GM19239 (cell line): Measurements from ENCODE around the gene PCNX3.

ENCODE experiments used
- DNase-seq: peaks from one replicate; pipeline ENCODE4 v3.0.0; 2011; ENCODE audit warnings: low spot score; ENCODE audit not compliant: insufficient read length
- FAIRE-seq: peaks from 2 replicates; lab custom pipeline; 2011; peaks lifted over from hg19 to GRCh38; lab: Jason Lieb, UNC

Gene PCNX3

DNA sequence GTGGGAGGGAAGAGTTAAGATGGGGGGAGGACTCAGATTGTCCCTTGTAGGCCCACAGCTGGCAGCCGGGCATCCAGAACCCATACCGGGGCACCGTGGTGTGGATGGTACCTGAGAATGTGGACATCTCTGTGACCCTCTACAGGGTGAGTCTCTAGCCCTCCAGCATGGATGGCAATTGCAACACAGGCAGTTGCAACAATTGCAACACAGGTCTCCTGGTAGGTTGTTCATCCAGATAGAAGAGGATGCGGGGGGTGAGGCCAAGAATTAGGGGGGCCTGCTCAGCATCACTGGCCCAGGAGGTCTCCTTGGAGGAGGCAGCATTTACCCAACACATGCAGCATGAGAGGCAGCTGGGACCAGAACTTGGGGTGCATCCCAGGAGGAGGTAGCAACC, 36.3 kb upstream of the PCNX3 start:
- no peak for DNase-seq

DNA sequence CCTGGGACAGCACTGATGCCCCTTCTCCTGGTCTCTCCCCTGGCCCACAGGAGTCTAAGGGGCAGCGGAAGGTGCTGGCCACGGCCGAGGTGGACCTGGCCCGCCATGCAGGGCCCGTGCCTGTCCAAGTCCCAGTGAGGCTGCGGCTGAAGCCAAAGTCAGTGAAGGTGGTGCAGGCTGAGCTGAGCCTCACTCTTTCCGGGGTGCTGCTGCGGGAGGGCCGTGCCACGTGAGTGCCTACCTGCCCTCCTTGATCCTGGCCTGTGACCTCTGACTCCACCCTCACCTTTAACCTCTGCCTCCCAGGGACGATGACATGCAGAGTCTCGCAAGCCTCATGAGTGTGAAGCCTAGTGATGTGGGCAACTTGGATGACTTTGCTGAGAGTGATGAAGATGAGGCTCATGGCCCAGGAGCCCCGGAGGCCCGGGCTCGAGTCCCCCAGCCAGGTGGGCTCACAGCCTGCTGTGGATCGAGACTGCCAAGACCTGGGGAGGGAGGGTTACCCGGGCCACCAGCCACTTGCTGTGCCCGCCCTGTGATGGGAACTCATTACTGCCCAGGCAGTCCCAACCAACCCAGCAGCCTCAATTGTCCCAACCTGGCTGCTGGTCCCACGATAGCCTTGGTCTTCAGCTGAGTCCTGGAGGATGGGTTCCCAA, 35.4 kb upstream of the PCNX3 start:
- DNase-seq, result no peak
- FAIRE-seq, result no peak

More for the DNA sequence above, 36.3 kb upstream of the PCNX3 start:
- no peak for FAIRE-seq

DNA sequence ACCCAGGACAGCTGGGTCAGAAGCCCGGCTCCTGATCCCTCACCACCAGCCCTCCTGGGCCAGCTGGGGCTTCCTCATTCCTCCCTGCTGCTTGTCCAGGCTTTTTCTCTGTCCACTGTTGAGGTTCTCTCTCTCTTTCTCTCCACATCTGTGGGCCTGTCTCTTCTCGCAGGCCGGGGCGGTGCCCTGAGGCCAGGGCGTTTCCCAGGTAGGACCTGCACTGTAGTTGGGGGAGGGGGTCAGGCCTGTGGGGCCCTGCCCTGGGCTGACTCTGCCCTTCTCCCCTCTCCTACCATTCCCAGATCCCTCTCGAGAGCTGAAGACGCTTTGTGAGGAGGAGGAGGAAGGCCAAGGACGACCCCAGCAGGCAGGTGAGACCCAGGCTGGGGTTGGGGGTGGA, 34.8 kb upstream of the PCNX3 start:
- DNase-seq (no peak), FAIRE-seq (no peak)

DNA sequence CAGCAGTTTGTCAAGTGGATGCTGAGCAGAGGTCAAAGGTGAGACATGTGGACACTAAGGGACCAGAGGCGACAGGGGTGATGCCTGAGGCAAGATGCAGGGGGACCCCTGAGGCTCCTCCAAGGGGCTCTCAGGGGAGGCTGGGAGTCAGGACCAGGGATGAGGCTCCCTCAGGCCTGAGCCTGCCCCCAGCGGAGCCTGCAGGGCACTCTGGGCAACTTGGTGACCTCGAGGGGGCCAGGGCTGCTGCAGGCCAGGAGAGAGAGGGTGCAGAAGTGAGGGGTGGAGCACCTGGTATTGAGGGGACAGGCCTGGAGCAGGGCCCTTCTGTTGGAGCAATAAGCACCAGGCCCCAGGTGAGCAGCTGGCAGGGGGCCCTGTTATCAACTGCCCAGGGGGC, 33.6 kb upstream of the PCNX3 start:
- FAIRE-seq (no peak), DNase-seq (no peak)

DNA sequence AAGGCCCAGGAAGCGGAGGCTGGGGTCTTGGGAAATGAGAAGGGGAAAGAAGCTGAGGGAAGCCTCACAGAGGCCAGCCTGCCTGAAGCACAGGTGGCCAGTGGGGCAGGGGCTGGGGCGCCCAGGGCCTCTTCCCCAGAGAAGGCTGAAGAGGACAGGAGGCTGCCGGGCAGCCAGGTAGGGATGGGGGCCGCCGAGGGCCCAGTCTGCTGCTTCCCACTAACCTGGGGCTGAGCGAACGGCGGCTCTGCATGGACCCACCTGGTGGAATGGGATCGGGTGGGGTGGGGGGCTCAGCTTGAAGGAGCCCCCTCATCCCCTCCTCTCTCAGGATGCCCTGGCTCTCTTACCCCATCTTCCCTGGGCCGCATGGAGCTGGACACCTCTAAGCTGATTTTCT, 32.0 kb upstream of the PCNX3 start:
- DNase-seq (no peak), FAIRE-seq (no peak)

DNA sequence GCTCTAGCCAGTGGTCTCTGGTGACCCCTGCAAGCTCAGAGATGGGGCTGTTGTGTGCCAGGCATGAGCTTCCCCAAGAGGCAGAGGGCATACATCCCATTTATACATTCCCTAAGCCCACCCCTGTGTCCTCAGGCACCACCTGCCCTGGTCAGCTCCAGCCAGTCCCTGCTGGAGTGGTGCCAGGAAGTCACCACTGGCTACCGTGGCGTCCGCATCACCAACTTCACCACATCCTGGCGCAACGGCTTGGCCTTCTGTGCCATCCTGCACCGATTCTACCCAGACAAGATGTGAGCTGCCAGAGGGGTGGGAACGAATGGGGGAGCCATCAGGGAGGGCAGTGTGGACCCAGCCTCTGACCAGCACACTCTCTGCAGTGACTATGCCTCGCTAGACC, 31.5 kb upstream of the PCNX3 start:
- FAIRE-seq (no peak), DNase-seq (no peak)

DNA sequence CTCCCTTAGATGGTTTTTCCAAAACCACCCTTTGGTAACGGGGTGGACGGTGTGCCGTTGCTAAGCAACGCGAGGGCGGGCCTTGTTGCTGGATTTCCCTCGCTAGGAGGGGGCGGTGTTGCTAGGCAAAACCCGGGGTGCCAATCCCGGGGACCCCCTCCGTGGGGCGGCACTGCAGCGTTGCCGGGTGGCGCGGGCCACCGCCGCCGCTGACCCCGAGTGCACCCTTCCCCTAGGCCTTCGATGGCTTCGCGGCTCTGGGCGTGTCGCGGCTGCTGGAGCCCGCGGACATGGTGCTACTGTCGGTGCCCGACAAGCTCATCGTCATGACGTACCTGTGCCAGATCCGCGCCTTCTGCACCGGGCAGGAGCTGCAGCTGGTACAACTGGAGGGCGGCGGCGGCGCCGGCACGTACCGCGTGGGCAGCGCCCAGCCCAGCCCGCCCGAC, 30.8 kb upstream of the PCNX3 start:
- no peak for FAIRE-seq

DNA sequence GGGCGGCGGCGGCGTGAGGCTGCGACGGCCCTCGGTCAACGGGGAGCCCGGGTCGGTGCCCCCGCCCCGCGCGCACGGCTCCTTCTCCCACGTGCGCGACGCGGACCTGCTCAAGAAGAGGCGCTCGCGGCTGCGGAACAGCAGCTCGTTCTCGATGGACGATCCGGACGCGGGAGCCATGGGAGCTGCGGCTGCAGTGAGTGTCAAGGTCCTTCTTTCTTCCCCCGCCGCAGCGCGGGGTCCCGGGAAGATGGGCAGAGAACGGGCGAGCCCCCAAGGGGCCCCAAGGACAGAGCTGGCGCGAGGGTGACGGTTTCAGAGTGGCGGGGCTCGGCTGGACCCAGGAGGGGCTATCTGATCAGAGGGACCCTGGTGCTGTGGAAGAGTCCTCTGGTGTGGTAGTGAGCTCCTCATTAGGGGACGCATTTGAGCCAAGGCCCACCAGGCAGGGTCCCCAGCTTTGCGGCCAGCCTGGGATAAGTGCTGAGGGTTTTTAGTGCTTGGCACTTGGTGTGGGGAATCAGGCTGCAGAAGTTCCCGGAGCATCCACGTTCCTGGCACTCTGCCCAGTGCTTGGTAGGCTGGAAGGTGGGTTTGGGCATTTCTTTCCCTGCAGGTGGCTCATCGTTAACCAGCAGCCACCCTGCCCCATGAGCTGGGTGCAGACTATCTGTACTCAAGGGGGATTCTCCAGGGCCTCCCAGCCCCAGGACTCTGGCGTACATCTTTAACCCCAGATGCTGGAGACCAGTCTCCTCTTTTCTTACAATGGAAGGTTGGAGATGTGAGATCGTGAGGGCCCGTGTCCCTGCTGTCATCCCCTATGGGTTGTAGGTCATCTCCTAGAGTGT, 30.0 kb upstream of the PCNX3 start:
- DNase-seq, result no peak

More for the DNA sequence above, 30.8 kb upstream of the PCNX3 start:
- DNase-seq, result no peak

DNA sequence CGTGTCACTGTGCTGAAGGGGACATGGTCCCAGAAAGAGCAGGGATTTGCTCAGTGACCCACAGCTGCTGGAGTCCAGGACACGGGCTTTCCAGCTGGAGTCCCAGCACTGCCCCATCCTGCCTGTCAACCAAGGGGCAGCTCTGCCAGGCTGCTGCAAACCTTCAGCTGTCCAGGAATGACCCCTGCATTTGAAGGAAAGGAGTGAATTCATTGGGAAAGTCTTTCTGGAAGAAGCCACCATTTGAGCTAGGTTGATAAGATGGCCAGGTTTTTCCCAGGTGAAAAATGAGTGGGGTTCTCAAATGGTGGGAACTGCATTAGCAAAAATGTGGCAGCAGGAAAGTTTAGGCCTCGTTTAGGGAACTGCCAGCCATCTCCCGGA, 29.3 kb upstream of the PCNX3 start:
- no peak for FAIRE-seq

More for the DNA sequence above, 30.0 kb upstream of the PCNX3 start:
- FAIRE-seq, result no peak

DNA sequence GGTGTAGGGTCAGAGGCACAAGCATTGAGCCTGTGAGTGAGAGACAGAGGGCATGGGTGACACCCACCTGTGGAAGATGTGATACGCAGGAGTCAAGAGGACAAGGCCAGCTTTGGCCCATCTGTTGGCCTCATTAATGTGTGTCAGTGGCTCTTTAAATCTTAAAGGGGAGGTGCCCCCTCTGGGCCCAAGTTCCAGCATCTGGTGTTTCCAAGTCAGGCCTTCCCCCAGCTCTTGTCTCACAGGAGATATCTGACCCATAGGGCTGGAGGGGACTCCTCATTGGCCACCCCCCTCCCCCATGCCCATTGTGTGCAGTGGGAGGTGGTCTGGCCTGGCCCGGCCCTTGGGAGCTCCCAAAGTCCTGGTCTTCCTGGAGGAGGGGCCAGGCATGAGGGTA, 28.9 kb upstream of the PCNX3 start:
- no peak for DNase-seq
- FAIRE-seq, result peak; percentile 92

More for the DNA sequence above, 29.3 kb upstream of the PCNX3 start:
- DNase-seq, result no peak

DNA sequence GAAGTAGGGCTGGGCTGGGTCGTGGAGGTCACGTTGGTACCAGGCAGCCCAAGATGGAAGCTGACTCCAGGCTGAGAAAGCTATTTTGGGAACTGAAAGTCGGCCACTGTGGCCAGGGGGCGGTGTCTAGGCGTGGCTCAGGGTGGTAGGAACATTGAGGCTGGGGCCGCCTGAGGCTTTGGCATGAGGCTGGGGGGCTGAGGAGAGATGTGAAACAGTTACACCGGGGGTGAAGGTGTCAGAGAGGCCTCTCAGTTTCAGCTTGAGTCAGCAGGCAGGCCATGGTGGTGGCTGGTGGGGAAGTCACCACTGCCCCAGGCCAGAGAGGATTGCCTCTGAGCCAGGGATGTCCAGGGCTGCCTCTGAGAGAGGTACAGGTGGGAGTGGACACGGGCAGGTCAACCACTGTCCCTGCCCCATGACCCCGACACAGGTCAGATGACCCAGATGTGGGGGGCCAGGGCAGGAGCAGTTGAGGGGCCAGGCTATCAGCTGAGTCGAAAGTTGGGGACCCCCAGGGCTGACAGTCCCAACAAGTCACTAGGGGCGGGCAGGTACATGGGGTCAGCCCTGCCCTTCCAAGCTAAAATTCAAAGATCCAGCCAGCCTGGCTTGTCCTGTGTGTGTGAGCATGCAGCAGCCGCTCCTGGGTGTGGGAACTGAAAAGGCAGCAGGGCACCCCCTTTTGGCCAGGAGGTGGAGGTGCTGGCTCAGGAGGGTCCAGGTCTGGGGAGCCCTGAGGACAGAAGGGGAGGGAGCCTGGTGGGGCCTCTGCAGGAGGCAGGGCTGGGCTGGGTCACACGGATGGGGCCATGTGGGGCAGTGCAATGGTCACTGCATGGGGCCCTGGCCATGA, 27.1 kb upstream of the PCNX3 start:
- FAIRE-seq (no peak), DNase-seq (peak; percentile 100)

DNA sequence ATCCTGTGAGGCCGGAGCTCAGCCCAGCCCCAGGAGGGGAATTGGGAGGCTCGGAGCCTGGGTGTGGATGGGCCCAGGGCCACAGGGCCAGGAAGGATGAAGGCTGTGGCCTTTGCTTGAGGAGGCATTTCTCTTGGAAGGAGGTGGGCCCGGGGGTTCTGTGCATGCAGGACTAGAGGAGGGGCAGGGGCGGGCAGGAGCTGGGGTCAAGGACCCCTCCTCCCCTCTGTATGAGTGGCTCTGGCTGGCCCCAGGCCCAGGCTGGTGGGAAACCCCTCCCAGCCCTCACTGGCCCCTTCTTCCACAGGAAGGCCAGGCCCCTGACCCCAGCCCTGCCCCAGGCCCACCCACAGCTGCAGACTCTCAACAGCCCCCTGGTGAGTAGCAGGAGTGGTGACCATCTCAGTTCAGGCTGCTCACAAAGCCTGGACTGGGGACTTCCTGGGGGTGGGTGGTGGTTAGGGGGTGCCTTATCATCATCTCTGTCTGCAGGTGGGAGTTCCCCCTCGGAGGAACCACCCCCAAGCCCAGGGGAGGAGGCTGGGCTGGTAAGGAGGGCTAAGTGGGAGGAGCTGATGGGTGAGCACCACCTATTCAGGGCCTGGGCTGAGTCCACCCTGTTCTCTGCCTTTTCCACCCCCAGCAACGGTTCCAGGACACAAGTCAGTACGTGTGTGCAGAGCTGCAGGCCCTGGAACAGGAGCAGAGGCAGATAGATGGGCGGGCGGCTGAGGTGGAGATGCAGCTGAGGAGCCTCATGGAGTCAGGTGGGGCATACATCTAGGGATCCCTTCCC, 25.9 kb upstream of the PCNX3 start:
- FAIRE-seq, result no peak
- no peak for DNase-seq

DNA sequence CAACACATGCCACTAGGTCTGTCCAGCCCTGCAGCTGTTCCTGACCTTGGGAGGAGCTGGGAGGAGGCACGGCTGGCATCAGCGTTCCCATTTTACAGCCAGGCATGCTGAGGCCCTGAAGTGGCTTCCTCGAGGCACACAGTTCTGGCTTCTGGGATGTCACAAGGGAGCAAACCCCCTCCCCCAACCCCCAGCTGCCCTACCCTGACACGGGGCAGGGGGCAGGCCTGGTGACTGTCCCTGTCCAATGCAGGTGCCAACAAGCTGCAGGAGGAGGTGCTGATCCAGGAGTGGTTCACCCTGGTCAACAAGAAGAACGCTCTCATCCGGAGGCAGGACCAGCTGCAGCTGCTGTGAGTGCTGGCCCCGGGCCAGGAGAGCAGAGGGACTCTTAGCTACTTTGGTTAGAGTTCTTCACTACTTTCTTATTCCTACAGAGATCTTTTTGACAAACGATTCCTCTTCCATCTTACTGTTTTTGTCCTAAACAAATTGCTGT, 25.3 kb upstream of the PCNX3 start:
- no peak for FAIRE-seq
- no peak for DNase-seq

DNA sequence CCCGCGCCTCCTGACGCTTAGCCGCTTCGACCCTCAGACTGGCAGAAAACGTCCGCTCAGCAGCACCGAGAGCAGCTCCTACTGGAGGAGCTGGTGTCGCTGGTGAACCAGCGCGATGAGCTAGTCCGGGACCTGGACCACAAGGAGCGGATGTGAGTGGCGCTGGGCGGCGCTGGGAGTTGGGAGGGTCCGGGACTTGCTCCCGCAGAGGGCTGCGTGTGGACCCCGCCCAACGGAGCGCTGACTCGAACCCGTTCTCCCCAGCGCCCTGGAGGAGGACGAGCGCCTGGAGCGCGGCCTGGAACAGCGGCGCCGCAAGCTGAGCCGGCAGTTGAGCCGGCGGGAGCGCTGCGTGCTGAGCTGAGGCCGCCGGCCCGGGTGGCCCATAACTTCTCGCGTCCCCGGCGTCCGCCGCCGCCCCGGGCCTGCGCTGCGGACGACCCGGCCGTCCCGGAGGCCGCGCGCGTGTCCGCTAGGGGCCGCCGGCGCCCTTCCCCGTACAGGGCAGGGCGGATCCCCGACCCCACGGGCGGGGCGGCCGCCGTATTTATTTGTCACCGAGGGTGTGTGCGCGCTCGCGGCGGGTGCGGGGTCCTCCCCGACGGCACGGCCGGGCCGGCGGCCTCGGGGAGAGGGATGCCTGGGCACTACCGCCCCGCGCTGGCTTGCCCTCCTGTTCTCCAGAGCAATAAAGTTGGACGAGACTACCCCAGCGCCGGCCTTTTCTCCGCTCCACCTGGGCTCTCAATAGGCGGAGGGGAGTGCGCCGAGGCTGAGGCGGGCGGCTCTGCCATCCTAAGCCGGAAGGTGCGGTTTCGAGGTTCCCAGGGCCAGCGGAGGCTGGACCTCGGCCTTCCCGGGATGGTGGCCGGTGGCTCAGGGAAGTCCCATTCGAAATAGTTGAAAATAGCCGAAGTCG, 23.4 kb upstream of the PCNX3 start:
- DNase-seq (no peak), FAIRE-seq (no peak)

DNA sequence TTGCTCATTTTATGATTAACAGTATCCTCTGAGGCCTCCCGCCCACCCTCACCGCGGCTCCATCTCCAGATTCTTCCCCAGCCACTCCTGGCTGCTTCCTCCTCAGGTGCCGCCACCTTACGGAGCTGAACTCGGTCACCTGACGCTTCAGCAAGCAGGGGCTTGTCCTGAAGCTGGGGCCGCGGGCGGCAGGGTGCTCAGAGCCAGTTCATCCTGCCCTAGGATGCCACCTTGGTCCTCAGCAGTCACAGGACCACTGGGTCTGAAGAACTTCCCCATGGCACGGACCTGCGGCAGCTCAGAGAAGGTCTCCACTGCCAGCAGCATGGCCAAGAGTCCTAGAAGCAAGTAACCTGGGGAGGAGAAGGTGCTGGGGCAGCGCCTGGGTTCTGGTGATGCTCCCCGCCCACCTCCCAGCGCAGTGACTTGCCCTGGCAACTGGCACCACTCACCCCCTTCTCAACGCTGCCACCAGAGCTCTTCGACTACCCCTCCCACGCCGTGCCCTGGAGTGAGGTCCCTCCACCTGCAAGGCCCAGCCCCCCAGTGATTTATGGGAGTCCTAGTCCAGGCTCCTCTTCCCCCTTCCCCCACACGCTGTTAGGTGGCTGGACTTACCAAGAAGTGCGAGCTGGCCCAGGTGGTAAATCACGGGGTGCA, 22.6 kb upstream of the PCNX3 start:
- FAIRE-seq, result no peak
- DNase-seq, result no peak

DNA sequence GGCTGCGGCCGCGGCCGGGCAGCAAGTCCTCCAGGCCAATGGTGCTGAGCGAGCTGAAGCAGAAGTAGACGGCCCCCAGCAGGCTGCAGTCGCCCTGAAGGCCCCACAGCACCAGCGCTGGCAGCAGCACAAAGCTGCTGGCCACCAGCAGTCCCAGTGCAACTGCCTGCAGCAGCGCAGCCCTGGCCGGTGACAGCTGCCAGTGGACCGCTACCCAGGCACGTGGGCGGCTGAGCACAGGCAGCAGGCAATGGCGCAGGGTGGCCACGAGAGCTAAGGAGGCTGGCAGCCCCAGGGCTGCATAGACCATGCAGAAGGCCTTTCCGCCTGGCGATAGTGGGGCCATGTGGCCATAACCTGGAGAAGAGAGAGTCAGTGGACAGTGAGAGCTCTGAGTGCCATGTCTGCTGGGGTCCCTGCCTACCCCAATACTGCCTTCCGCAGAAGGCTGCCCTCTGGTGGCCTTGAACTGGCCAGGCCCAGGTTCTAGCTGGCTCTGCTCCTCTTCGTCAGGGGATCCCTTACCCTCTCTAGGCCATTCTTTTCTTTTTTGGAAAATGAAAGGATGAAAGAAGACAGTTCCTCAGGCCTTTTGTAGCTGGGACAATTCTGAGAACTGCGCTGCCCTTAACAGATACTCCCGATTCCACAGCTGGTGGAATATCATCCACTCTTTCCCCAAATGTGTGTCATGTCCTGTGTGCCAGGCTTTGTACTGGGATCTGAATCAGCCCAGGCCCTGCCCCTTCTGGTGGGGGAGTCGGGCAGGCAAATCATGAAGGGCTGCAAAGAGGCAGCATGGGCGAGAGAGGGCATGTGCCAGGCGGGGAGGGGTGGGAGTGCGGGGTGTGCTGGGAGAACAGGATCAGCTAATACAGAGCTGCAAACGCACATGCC, 21.8 kb upstream of the PCNX3 start:
- peak; percentile 78 for FAIRE-seq
- DNase-seq, result peak; percentile 77

DNA sequence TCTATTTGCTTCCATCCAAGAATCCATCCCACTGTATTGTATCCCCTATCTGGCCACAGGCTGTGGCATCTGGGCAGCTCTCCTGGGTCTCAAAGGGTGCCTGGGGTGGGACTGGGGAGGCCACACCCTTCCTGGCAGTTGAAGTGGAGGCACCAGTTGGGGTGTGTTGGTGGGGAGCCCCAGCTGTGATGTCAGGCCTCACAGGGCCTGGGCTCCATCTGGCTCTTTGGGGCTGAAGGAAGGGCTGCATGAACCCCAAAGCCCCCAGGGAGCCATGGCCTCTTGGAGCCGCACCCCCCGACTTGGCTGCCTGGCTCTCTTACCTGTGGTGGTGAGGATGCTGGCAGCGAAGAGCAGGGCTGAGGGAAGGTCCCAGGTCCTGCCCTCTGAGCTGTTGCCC, 20.4 kb upstream of the PCNX3 start:
- DNase-seq (no peak), FAIRE-seq (no peak)
